ENCODE results near the gene ORMDL2. TPM values are rescaled to one million over a fixed set of nuclear protein-coding genes. Genes with fewer than 3 reads are reported as not detected.

ORMDL2 gene
- 10 to 100 TPM; 27.1 to 50.4 (median 33.3) TPM for polyA plus RNA-seq
- long read RNA-seq, donor 1, transcript ORMDL2-201 (4 exons, 2,141 nt), result major isoform, 41 of 59 reads
- long read RNA-seq, donor 1, partial matches to known transcripts, result 17 of 59 reads
- long read RNA-seq, donor 1, other reads (novel, unspliced or antisense), result 0 of 59 reads
- long read RNA-seq, donor 2, transcript ORMDL2-201 (4 exons, 2,141 nt), result major isoform, 14 of 20 reads
- long read RNA-seq, donor 2, partial matches to known transcripts, result 6 of 20 reads
- long read RNA-seq, donor 2, other reads (novel, unspliced or antisense), result 0 of 20 reads
- long read RNA-seq, donor 3, transcript ORMDL2-201 (4 exons, 2,141 nt), result major isoform, 16 of 16 reads
- long read RNA-seq, donor 3, partial matches to known transcripts, result 0 of 16 reads
- long read RNA-seq, donor 3, other reads (novel, unspliced or antisense), result 0 of 16 reads
- long read RNA-seq, donor 4, result 0 reads
- long read RNA-seq, donor 5, transcript ORMDL2-201 (4 exons, 2,141 nt), result major isoform, 7 of 7 reads
- long read RNA-seq, donor 5, partial matches to known transcripts, result 0 of 7 reads
- long read RNA-seq, donor 5, other reads (novel, unspliced or antisense), result 0 of 7 reads
- long read RNA-seq, donor 6, transcript ORMDL2-201 (4 exons, 2,141 nt), result major isoform, 21 of 21 reads
- long read RNA-seq, donor 6, partial matches to known transcripts, result 0 of 21 reads
- long read RNA-seq, donor 6, other reads (novel, unspliced or antisense), result 0 of 21 reads
- long read RNA-seq, donor 7, result 0 reads
- long read RNA-seq, donor 8, partial matches to known transcripts, result 0 of 1 reads
- long read RNA-seq, donor 8, other reads (novel, unspliced or antisense), result 0 of 1 reads
- long read RNA-seq, donor 9, partial matches to known transcripts, result 0 of 3 reads
- long read RNA-seq, donor 9, other reads (novel, unspliced or antisense), result 0 of 3 reads
- long read RNA-seq, donor 10, transcript ORMDL2-201 (4 exons, 2,141 nt), result major isoform, 20 of 48 reads
- long read RNA-seq, donor 10, partial matches to known transcripts, result 24 of 48 reads
- long read RNA-seq, donor 10, other reads (novel, unspliced or antisense), result 0 of 48 reads

DNA sequence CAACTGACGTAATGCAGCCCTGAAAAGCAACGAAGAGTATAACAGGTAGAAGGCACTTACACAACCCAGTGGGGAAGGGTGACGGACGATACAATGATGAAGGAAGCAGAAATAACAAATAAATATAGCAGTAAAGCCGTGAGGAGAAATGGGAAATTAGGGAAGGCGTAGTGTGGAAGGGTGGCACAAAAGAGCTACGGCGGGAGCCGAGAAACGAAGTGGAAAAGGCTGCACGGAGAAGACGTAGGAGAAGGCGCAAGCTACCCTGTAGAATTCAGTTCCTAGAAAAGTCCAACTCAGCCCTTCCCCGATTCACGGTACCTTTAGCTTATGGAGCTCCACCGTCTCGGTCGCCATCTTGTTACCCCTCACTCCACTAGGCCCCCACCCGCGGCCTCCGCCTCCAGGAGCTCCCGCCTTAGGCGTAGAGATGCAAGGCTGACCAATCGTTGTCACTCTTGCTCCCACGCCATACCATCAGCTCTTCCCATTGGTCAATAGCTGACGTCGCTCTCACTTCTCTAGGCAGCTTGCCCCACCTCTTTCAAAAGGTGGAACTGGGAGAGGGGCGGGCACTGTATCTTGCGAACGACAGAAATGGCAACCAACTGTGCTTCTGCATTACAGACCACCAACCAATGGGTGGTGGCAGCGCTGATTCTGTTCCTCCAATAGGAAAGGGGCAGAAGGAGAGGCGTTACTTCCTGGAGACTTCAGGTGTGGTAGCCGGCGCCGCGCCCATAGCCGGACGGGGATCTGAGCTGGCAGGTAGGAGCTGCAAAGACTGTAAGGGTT lies at the start of gene ORMDL2, which contains the start of gene SARNP:
TSS of gene ORMDL2 (plus strand) at position 697 of the 795 bp plus-strand sequence. CDS start 959 bp downstream, outside the sequence.
TSS of gene SARNP (minus strand) at position 380 of the 795 bp plus-strand sequence. CDS start at position 357, 23 bp downstream.
- Histone ChIP-seq H3K4me3 (ENCODE audit: low read depth in 1 of 3, low read length in 3 of 3) (peak within 1 kb of the TSS; percentile 73 to 93 (median 88)), H3K36me3 (ENCODE audit: control insufficient read depth in 3 of 3, insufficient read depth in 2 of 3, low read depth in 1 of 3, low read length in 3 of 3) (peaks cover 10 to 45% (median 13%) of the 10 kb centered on the region in 3 donors), H3K27ac (ENCODE audit: low read depth in 1 of 3, low read length in 2 of 3) (peak within 1 kb of the TSS; percentile 68 to 91 (median 88)), H3K9me3 (ENCODE audit: control insufficient read depth in 2 of 2, insufficient read depth in 1 of 2, low read depth in 1 of 2, low read length in 1 of 2) (no peaks in the 10 kb centered on the region), H3K4me1 (ENCODE audit: control insufficient read depth in 3 of 3, insufficient read depth in 2 of 3, low read depth in 1 of 3, low read length in 2 of 3) (peaks cover 0 to 18% (median 3%) of the 10 kb centered on the region in 3 donors), H3K27me3 (ENCODE audit: control insufficient read depth in 3 of 3, insufficient read depth in 3 of 3, low read length in 3 of 3) (no peaks in the 10 kb centered on the region)
- FAIRE-seq (peak; percentile 89), DNase-seq (peak; percentile 99 to 100)
- 0% methylated on average over 37 to 38 of the region's 38 CpGs for WGBS, 3 donors

DNA sequence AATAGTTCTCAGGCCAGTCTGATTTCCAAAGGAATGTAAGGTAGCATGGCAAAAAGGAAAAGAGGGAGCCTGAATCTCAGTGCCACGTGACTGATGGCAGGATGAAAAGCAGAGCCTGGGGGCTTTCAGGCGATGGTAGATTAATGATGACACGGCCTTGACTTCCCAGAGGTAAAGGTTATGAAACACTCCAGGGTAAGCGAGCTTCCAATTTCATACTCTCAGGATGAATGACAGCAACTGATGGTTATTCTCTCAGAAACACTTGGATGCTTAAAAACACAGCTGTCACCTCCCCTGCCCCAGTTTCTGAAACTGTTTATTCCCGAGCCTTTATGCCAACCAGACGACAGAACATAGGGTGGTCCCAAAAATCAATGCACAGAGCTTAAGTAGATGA lies 46.1 kb upstream of the ORMDL2 start:
- Histone ChIP-seq H3K9me3 (ENCODE audit: control insufficient read depth in 2 of 2, insufficient read depth in 1 of 2, low read depth in 1 of 2, low read length in 1 of 2) (no peaks in the 10 kb centered on the region), H3K27me3 (ENCODE audit: control insufficient read depth in 3 of 3, insufficient read depth in 3 of 3, low read length in 3 of 3) (no peaks in the 10 kb centered on the region), H3K27ac (ENCODE audit: low read depth in 1 of 3, low read length in 2 of 3) (no peak overlapping the region), H3K4me1 (ENCODE audit: control insufficient read depth in 3 of 3, insufficient read depth in 2 of 3, low read depth in 1 of 3, low read length in 2 of 3) (no peaks in the 10 kb centered on the region), H3K36me3 (ENCODE audit: control insufficient read depth in 3 of 3, insufficient read depth in 2 of 3, low read depth in 1 of 3, low read length in 3 of 3) (peaks cover 6 to 46% (median 7%) of the 10 kb centered on the region in 3 donors), H3K4me3 (ENCODE audit: low read depth in 1 of 3, low read length in 3 of 3) (no peak overlapping the region)
- WGBS, 3 donors, result 78 to 93% (median 89%) methylated on average over 6 of the region's 6 CpGs
- DNase-seq, result no peak
- no peak for FAIRE-seq

GRCh38 chr12:55777856-55778255 lies 40.0 kb upstream of the ORMDL2 start:
- WGBS, 3 donors, result 94 to 98% (median 96%) methylated on average over 3 of the region's 3 CpGs

DNA sequence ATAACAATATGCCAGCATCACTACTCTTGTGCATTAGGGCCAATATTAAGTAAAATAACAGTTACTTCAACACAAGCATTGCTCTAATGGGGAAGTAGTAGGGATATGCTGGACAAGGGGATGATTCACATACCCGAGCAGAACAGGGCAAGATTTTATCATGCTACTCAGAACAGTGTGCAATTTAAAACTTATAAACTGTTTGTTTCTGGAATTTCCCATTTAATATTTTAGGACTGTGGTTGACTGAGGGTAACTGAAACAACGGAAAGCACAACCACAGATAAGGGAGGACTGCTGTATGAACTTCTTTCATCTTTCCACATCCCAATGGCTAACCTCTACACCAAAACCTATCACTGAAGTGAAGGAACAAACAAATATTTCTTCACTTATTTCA lies 37.2 kb upstream of the ORMDL2 start:
- no peaks in the 10 kb centered on the region for H3K4me1 ChIP-seq (ENCODE audit: control insufficient read depth in 3 of 3, insufficient read depth in 2 of 3, low read depth in 1 of 3, low read length in 2 of 3)
- peaks cover 0 to 43% (median 23%) of the 10 kb centered on the region in 3 donors for H3K36me3 ChIP-seq (ENCODE audit: control insufficient read depth in 3 of 3, insufficient read depth in 2 of 3, low read depth in 1 of 3, low read length in 3 of 3)
- no peak overlapping the region for H3K4me3 ChIP-seq (ENCODE audit: low read depth in 1 of 3, low read length in 3 of 3)
- no peaks in the 10 kb centered on the region for H3K27me3 ChIP-seq (ENCODE audit: control insufficient read depth in 3 of 3, insufficient read depth in 3 of 3, low read length in 3 of 3)
- H3K9me3 ChIP-seq (ENCODE audit: control insufficient read depth in 2 of 2, insufficient read depth in 1 of 2, low read depth in 1 of 2, low read length in 1 of 2), result no peaks in the 10 kb centered on the region
- DNase-seq (no peak), FAIRE-seq (no peak)
- no peak overlapping the region for H3K27ac ChIP-seq (ENCODE audit: low read depth in 1 of 3, low read length in 2 of 3)
- WGBS, 3 donors, result 65 to 80% (median 67%) methylated on average over 2 of the region's 2 CpGs

More at GRCh38 chr12:55777856-55778255, 40.0 kb upstream of the ORMDL2 start:
- no peaks in the 10 kb centered on the region for H3K27me3 ChIP-seq (ENCODE audit: control insufficient read depth in 3 of 3, insufficient read depth in 3 of 3, low read length in 3 of 3)
- H3K4me1 ChIP-seq (ENCODE audit: control insufficient read depth in 3 of 3, insufficient read depth in 2 of 3, low read depth in 1 of 3, low read length in 2 of 3), result no peaks in the 10 kb centered on the region
- H3K9me3 ChIP-seq (ENCODE audit: control insufficient read depth in 2 of 2, insufficient read depth in 1 of 2, low read depth in 1 of 2, low read length in 1 of 2), result no peaks in the 10 kb centered on the region
- DNase-seq (no peak), FAIRE-seq (no peak)
- no peak overlapping the region for H3K4me3 ChIP-seq (ENCODE audit: low read depth in 1 of 3, low read length in 3 of 3)
- H3K27ac ChIP-seq (ENCODE audit: low read depth in 1 of 3, low read length in 2 of 3), result no peak overlapping the region
- peaks cover 0 to 50% (median 8%) of the 10 kb centered on the region in 3 donors for H3K36me3 ChIP-seq (ENCODE audit: control insufficient read depth in 3 of 3, insufficient read depth in 2 of 3, low read depth in 1 of 3, low read length in 3 of 3)

- Histone ChIP-seq H3K27me3 (ENCODE audit: control insufficient read depth in 3 of 3, insufficient read depth in 3 of 3, low read length in 3 of 3) (no peaks in the 10 kb centered on the region), H3K27ac (ENCODE audit: low read depth in 1 of 3, low read length in 2 of 3) (no peak overlapping the region), H3K4me1 (ENCODE audit: control insufficient read depth in 3 of 3, insufficient read depth in 2 of 3, low read depth in 1 of 3, low read length in 2 of 3) (no peaks in the 10 kb centered on the region), H3K9me3 (ENCODE audit: control insufficient read depth in 2 of 2, insufficient read depth in 1 of 2, low read depth in 1 of 2, low read length in 1 of 2) (no peaks in the 10 kb centered on the region), H3K4me3 (ENCODE audit: low read depth in 1 of 3, low read length in 3 of 3) (no peak overlapping the region), H3K36me3 (ENCODE audit: control insufficient read depth in 3 of 3, insufficient read depth in 2 of 3, low read depth in 1 of 3, low read length in 3 of 3) (peaks cover 11 to 49% (median 30%) of the 10 kb centered on the region in 3 donors)
- DNase-seq (no peak), FAIRE-seq (no peak)
- 95 to 97% (median 96%) methylated on average over 7 of the region's 7 CpGs for WGBS, 3 donors
These were observed 29.3 kb upstream of the ORMDL2 start for GRCh38 chr12:55788546-55788945.

- no peak for DNase-seq
- H3K27me3 ChIP-seq (ENCODE audit: control insufficient read depth in 3 of 3, insufficient read depth in 3 of 3, low read length in 3 of 3), result no peaks in the 10 kb centered on the region
- 89 to 93% (median 90%) methylated on average over 2 of the region's 2 CpGs for WGBS, 3 donors
These were observed 28.7 kb upstream of the ORMDL2 start for GRCh38 chr12:55789171-55789570.

GRCh38 chr12:55789893-55790292 lies 27.9 kb upstream of the ORMDL2 start:
- no peak for FAIRE-seq
- H3K36me3 ChIP-seq (ENCODE audit: control insufficient read depth in 3 of 3, insufficient read depth in 2 of 3, low read depth in 1 of 3, low read length in 3 of 3), result peaks cover 11 to 49% (median 23%) of the 10 kb centered on the region in 3 donors
- 89 to 97% (median 95%) methylated on average over 4 of the region's 4 CpGs for WGBS, 3 donors

More at GRCh38 chr12:55789171-55789570, 28.7 kb upstream of the ORMDL2 start:
- Histone ChIP-seq H3K9me3 (ENCODE audit: control insufficient read depth in 2 of 2, insufficient read depth in 1 of 2, low read depth in 1 of 2, low read length in 1 of 2) (no peaks in the 10 kb centered on the region), H3K36me3 (ENCODE audit: control insufficient read depth in 3 of 3, insufficient read depth in 2 of 3, low read depth in 1 of 3, low read length in 3 of 3) (peaks cover 11 to 45% (median 25%) of the 10 kb centered on the region in 3 donors), H3K4me1 (ENCODE audit: control insufficient read depth in 3 of 3, insufficient read depth in 2 of 3, low read depth in 1 of 3, low read length in 2 of 3) (no peaks in the 10 kb centered on the region), H3K4me3 (ENCODE audit: low read depth in 1 of 3, low read length in 3 of 3) (no peak overlapping the region), H3K27ac (ENCODE audit: low read depth in 1 of 3, low read length in 2 of 3) (no peak overlapping the region)
- FAIRE-seq, result no peak

More at GRCh38 chr12:55789893-55790292, 27.9 kb upstream of the ORMDL2 start:
- Histone ChIP-seq H3K27me3 (ENCODE audit: control insufficient read depth in 3 of 3, insufficient read depth in 3 of 3, low read length in 3 of 3) (no peaks in the 10 kb centered on the region), H3K4me1 (ENCODE audit: control insufficient read depth in 3 of 3, insufficient read depth in 2 of 3, low read depth in 1 of 3, low read length in 2 of 3) (no peaks in the 10 kb centered on the region), H3K9me3 (ENCODE audit: control insufficient read depth in 2 of 2, insufficient read depth in 1 of 2, low read depth in 1 of 2, low read length in 1 of 2) (no peaks in the 10 kb centered on the region), H3K27ac (ENCODE audit: low read depth in 1 of 3, low read length in 2 of 3) (no peak overlapping the region), H3K4me3 (ENCODE audit: low read depth in 1 of 3, low read length in 3 of 3) (no peak overlapping the region)
- no peak for DNase-seq

Measured in small intestine (tissue), 16 donors.